ENCODE data around the gene KSR2.

- TF ChIP-seq, protein P1, sequence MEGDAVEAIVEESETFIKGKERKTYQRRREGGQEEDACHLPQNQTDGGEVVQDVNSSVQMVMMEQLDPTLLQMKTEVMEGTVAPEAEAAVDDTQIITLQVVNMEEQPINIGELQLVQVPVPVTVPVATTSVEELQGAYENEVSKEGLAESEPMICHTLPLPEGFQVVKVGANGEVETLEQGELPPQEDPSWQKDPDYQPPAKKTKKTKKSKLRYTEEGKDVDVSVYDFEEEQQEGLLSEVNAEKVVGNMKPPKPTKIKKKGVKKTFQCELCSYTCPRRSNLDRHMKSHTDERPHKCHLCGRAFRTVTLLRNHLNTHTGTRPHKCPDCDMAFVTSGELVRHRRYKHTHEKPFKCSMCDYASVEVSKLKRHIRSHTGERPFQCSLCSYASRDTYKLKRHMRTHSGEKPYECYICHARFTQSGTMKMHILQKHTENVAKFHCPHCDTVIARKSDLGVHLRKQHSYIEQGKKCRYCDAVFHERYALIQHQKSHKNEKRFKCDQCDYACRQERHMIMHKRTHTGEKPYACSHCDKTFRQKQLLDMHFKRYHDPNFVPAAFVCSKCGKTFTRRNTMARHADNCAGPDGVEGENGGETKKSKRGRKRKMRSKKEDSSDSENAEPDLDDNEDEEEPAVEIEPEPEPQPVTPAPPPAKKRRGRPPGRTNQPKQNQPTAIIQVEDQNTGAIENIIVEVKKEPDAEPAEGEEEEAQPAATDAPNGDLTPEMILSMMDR (IDR thresholded peaks at IDR 0.05; ENCODE audit: extremely low read depth in 1 of 2, insufficient read depth in 1 of 2, low read depth in 1 of 2, low read length in 2 of 2) = no peak
- TF ChIP-seq POLR2AphosphoS5 (IDR thresholded peaks at IDR 0.05; ENCODE audit: insufficient read depth, low read depth, low read length) (no peak), EZH2 (IDR thresholded peaks at IDR 0.05; ENCODE audit: borderline replicate concordance, low read depth, low read length, severe bottlenecking) (no peak), POLR2A (IDR thresholded peaks at IDR 0.05; ENCODE audit: low read depth, low read length) (no peak), FOS (IDR thresholded peaks at IDR 0.05; ENCODE audit: borderline replicate concordance, insufficient read depth, low read length) (no peak), MYC (IDR thresholded peaks at IDR 0.05; ENCODE audit: low read depth, low read length) (no peak), JUN (IDR thresholded peaks at IDR 0.05; ENCODE audit: borderline replicate concordance, insufficient read depth, insufficient read length, low read depth) (no peak)
- TF ChIP-seq, protein P2, sequence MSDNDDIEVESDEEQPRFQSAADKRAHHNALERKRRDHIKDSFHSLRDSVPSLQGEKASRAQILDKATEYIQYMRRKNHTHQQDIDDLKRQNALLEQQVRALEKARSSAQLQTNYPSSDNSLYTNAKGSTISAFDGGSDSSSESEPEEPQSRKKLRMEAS (IDR thresholded peaks at IDR 0.05; ENCODE audit: insufficient read depth, insufficient read length) = no peak
These were observed 528.4 kb downstream of the KSR2 start for GRCh38 chr12:117440384-117440783.

Data from endothelial cell of umbilical vein (primary cell).